K562 (cell line): Measurements from ENCODE around the gene FGF22. TPM values are rescaled to one million over a fixed set of nuclear protein-coding genes. Genes with fewer than 3 reads are reported as not detected.

Experiments
- ATAC-seq: fragments of 200-7000 bp; cut with Tn5 transposase; 3 replicates; pipeline ENCODE4 v1.9.1; 2020; ENCODE audit warnings: moderate library complexity
- BruUV-seq: library from RNA; stranded (reverse); fragments of 400-500 nt; replicated peaks from 2 replicates; lab custom pipeline; 2021; lab: Mats Ljungman, UMichigan
- CTCF ChIA-PET: fragments of 300-600 bp; formaldehyde crosslinking; extraction: SDS; loops from one replicate; lab custom pipeline; 2021; ENCODE audit warnings: low intra/inter-chr PET ratio; lab: Yijun Ruan, JAX
- POLR2A ChIA-PET: fragments of 300-600, 350-650 bp; sonication (Branson Sonifier 250); formaldehyde crosslinking; extraction: SDS; loops from one replicate; lab custom pipeline; 2021; ENCODE audit warnings: antibody characterized with exemption, inconsistent platforms; lab: Yijun Ruan, JAX
- DNase-seq, 4 experiments: peaks; one replicate each; pipeline versions ENCODE4 v3.0.0 to v3.0.0-alpha.2; 2011 to 2018; ENCODE audit warnings: low spot score in 3 of 4, mixed read lengths in 3 of 4; ENCODE audit errors: extremely low read depth in 1 of 4
- FAIRE-seq: peaks from 2 replicates; lab custom pipeline; 2011; peaks lifted over from hg19 to GRCh38; lab: Jason Lieb, UNC
- H2AFZ ChIP-seq: 2 replicates; pipeline ENCODE4 v1.6.0; 2011; ENCODE audit warnings: low read depth, low read length, control low read depth, inconsistent platforms
- H3K27ac ChIP-seq: fragments of 200-600 bp; 3 replicates; pipeline ENCODE4 v1.8.0; 2011; ENCODE audit warnings: low read depth, mild to moderate bottlenecking, control low read depth, inconsistent platforms, low read length, moderate library complexity, mixed read lengths; ENCODE audit errors: extremely low read depth
- H3K27me3 ChIP-seq, 2 experiments: fragments of 300-600 bp in 1 of 2; 2 replicates in 1 of 2; 3 replicates in 1 of 2; pipeline versions ENCODE4 v1.6.0 to v1.8.0; 2011; ENCODE audit warnings: inconsistent platforms in 2 of 2, low read length in 2 of 2, mild to moderate bottlenecking in 1 of 2, mixed read lengths in 1 of 2, moderate library complexity in 1 of 2; ENCODE audit not compliant: control insufficient read depth in 2 of 2, insufficient read depth in 2 of 2
- H3K36me3 ChIP-seq: fragments of 300-600 bp; 3 replicates; pipeline ENCODE4 v1.8.0; 2011; ENCODE audit warnings: mild to moderate bottlenecking, low read length, inconsistent platforms; ENCODE audit not compliant: control insufficient read depth, insufficient read depth
- H3K4me1 ChIP-seq, 2 experiments: fragments of 200-600 bp in 1 of 2; replicated peaks in 1 of 2; 2 replicates in 1 of 2; 3 replicates in 1 of 2; pipeline versions ENCODE4 v1.5.1 to v1.8.0; 2011; ENCODE audit warnings: inconsistent platforms in 2 of 2, low read length in 2 of 2, mild to moderate bottlenecking in 1 of 2, mixed read lengths in 1 of 2, moderate library complexity in 1 of 2; ENCODE audit not compliant: control insufficient read depth in 2 of 2, insufficient read depth in 2 of 2
- H3K4me2 ChIP-seq: 2 replicates; pipeline ENCODE4 v1.6.1; 2011; ENCODE audit warnings: low read length, control low read depth, inconsistent platforms, mixed read lengths; ENCODE audit not compliant: insufficient read depth
- H3K4me3 ChIP-seq: fragments of 200-600 bp; sonication (generic), shearing (Covaris generic); 2 replicates; pipeline ENCODE4 v1.5.1; 2016; ENCODE audit warnings: control low read depth, inconsistent platforms
- H3K79me2 ChIP-seq: fragments of 200-600 bp; 3 replicates; pipeline ENCODE4 v1.8.0; 2011; ENCODE audit warnings: low read length, inconsistent platforms; ENCODE audit not compliant: control insufficient read depth, insufficient read depth
- H3K9ac ChIP-seq, 2 experiments: 2 replicates each; pipeline versions ENCODE4 v1.6.0 to v1.6.1; 2011; ENCODE audit warnings: low read depth in 2 of 2, low read length in 2 of 2, control low read depth in 1 of 2, inconsistent platforms in 1 of 2, mild to moderate bottlenecking in 1 of 2, mixed read lengths in 1 of 2; ENCODE audit not compliant: insufficient read depth in 1 of 2
- H3K9me1 ChIP-seq: one replicate; pipeline ENCODE4 v1.6.0; 2011; ENCODE audit warnings: inconsistent platforms, mild to moderate bottlenecking, low read length, moderate library complexity; ENCODE audit not compliant: control insufficient read depth, insufficient read depth
- H3K9me3 ChIP-seq: replicated peaks from 2 replicates; pipeline ENCODE4 v1.5.1; 2011; ENCODE audit warnings: low read depth, low read length, inconsistent platforms; ENCODE audit not compliant: control insufficient read depth, insufficient read depth
- H4K20me1 ChIP-seq: replicated peaks from 2 replicates; pipeline ENCODE4 v1.6.1; 2011; ENCODE audit warnings: low read length, inconsistent platforms, mixed read lengths; ENCODE audit not compliant: control insufficient read depth, insufficient read depth
- CBX5 ChIP-seq: IDR thresholded peaks from 2 replicates; pipeline ENCODE4 v1.6.1; 2014; ENCODE audit warnings: low read depth, borderline replicate concordance
- HNRNPLL ChIP-seq: fragments of 200-400 bp; formaldehyde crosslinking; IDR thresholded peaks from 2 replicates; pipeline ENCODE4 v1.6.1; 2017; ENCODE audit warnings: low read length, low read depth, mild to moderate bottlenecking; ENCODE audit not compliant: poor library complexity, severe bottlenecking
- MCM5 ChIP-seq: fragments of 450-650 bp; IDR thresholded peaks from 2 replicates; pipeline ENCODE4 v1.6.1; 2016; ENCODE audit warnings: low read depth
- REST ChIP-seq, 2 experiments: fragments of 450-650 bp; formaldehyde crosslinking in 1 of 2; IDR thresholded peaks; 2 replicates each; pipeline versions ENCODE4 v1.4.0 to v1.6.1; 2014 to 2020; ENCODE audit warnings: mild to moderate bottlenecking in 2 of 2, borderline replicate concordance in 1 of 2, low read depth in 1 of 2
- RNF219 ChIP-seq: fragments of 250-450 bp; sonication (Bioruptor Pico); IDR thresholded peaks from 2 replicates; pipeline ENCODE4 v1.5.0; 2022; ENCODE audit warnings: mild to moderate bottlenecking
- ZNF79 ChIP-seq: fragments of 250-450 bp; sonication (Bioruptor Pico); IDR thresholded peaks from 2 replicates; pipeline ENCODE4 v1.4.0; 2020; ENCODE audit warnings: low read depth, mild to moderate bottlenecking, moderate library complexity
- WGBS: fragments of 100-300 bp; shearing (Covaris generic); methylation state at CpG from one replicate; pipeline ENCODE4 v1.1.6; 2016; ENCODE audit warnings: low coverage, mixed read lengths; ENCODE audit not compliant: insufficient coverage; ENCODE audit errors: missing lambda C conversion rate; 5-methylcytosine and 5-hydroxymethylcytosine counted together
- in situ Hi-C: fragments of 300-500 bp; cut with MboI; formaldehyde crosslinking; loops from 4 replicates; pipeline ENCODE4 v1.15.0; 2018; ENCODE audit warnings: inconsistent platforms, mixed read lengths
- intact Hi-C: fragments of 100-400 bp; cut with micrococcal nuclease; formaldehyde crosslinking; loops from 2 replicates; pipeline ENCODE4 v1.14.2; 2022
- polyA plus RNA-seq, 8 experiments: library from polyadenylated mRNA; depleted of rRNA in 4 of 8; stranded (reverse) in 5 of 8; unstranded in 3 of 8; fragments of >200 nt; fragmentation: Nextera tagmentation in 2 of 8; fragmentation: Illumina TruSeq in 1 of 8; extraction: Ambion mirVana in 2 of 8; extraction: Trizol in 1 of 8; gene quantifications; 2 replicates each; pipeline versions ENCODE4 v1.2.1 to v1.2.3, GENCODE V29; 2011 to 2014; ENCODE audit warnings: inconsistent platforms in 1 of 8, missing spikeins in 1 of 8
- total RNA-seq, 7 experiments: library from RNA; depleted of rRNA in 6 of 7; stranded (reverse); fragments of >200 nt in 6 of 7; fragmentation: Illumina TruSeq in 2 of 7; extraction: Trizol in 2 of 7; gene quantifications; 2 replicates each; pipeline versions ENCODE4 v1.2.1 to v1.2.3, GENCODE V29; 2011 to 2021; ENCODE audit warnings: low replicate concordance in 1 of 7

FGF22 gene
- total and polyA plus RNA-seq, 9 of the 15 experiments (the other 6 are each of a cell fraction or from before 2014, with no cell fraction given) = 0.14 to 2.2 (median 0.86) TPM; not detected in 4

GRCh38 chr19:662962-663681, 23.4 kb downstream of the FGF22 start, which contains the start of gene RNF126 (continued):
- TF ChIP-seq RNF219 (CRISPR knock-in tag) = no peak
- TF ChIP-seq HNRNPLL = peak; percentile 91
- TF ChIP-seq, all 486 proteins: peak for 85

- Histone ChIP-seq H3K36me3 (peaks cover 29% of the 10 kb centered on the region; the same call in 1 of the 3 replicates), H3K27me3 (no peaks in the 10 kb centered on the region), H4K20me1 (peaks cover 32% of the 10 kb centered on the region), H3K27ac (peak overlapping the region; percentile 77), H3K4me3 (peak overlapping the region; percentile 35), H3K79me2 (peaks cover 43% of the 10 kb centered on the region), H3K9me3 (peaks cover 12% of the 10 kb centered on the region), H3K4me2 (peak overlapping the region; percentile 76), H3K9ac (peak overlapping the region; percentile 46 to 69; a peak in 2 of 4 replicates), H3K4me1 (peaks cover 21 to 55% of the 10 kb centered on the region in 2 experiments), H3K9me1 (peaks cover 12% of the 10 kb centered on the region), H2AFZ (peak overlapping the region; percentile 99)
- in situ Hi-C loops = no loop called here
- POLR2A ChIA-PET = interaction anchor here (0.6 to 1.0 kb wide), 6 partner anchors 9 to 146 kb away, joined by 3 to 5 read pairs (median 4); partner anchors contain the start of gene FSTL3
- intact Hi-C loops = no loop called here
- CTCF ChIA-PET = no interaction called here
- BruUV-seq = no TSS peak
- no peak for DNase-seq
- no peak for FAIRE-seq
- ATAC-seq = no peak
- 64% methylated on average over 16 of the region's 18 CpGs for WGBS
- TF ChIP-seq CBX5 (0 out of 2 replicates have a peak, but pooled peaks have one; percentile 73), MCM5 (no peak), ZNF79 (no peak), REST (IDR thresholded peaks at IDR 0.05; ENCODE audit: borderline replicate concordance) (no peak), REST (CRISPR knock-in tag; IDR thresholded peaks at IDR 0.05; ENCODE audit: low read depth) (no peak)
These were observed 24.0 kb downstream of the FGF22 start for GRCh38 chr19:663682-664117.
